Stimulated activated CD8-positive, alpha-beta memory T cell treated with anti-CD3 and anti-CD28 coated beads, Interleukin-15, amount 100 ng/mL, for 1 hour (primary cell): ENCODE data around the gene FN3KRP.

ENCODE experiments used
- DNase-seq: peaks from one replicate; pipeline ENCODE4 v3.0.0-alpha.2; 2020; ENCODE audit warnings: low read depth

The FN3KRP gene

GRCh38 chr17:82716203-82717010 lies at the start of gene FN3KRP:
Gene FN3KRP, plus strand, starts transcription at chr17:82716706. Its CDS starts 50 bp downstream, at chr17:82716756.
- peak; percentile 84 for DNase-seq

- no peak for DNase-seq
Measured at GRCh38 chr17:82666931-82667667, 49.4 kb upstream of the FN3KRP start.

GRCh38 chr17:82667668-82668000 lies 48.9 kb upstream of the FN3KRP start:
- DNase-seq, result no peak

- DNase-seq, result no peak
Measured at GRCh38 chr17:82668024-82668630, 48.4 kb upstream of the FN3KRP start.

- no peak for DNase-seq
Measured at GRCh38 chr17:82668631-82669099, 47.8 kb upstream of the FN3KRP start.

- no peak for DNase-seq
Measured at GRCh38 chr17:82670661-82671450, 45.6 kb upstream of the FN3KRP start.

- DNase-seq, result no peak
Measured at GRCh38 chr17:82674656-82675475, 41.6 kb upstream of the FN3KRP start.

GRCh38 chr17:82675476-82676245 lies 40.8 kb upstream of the FN3KRP start:
- no peak for DNase-seq

GRCh38 chr17:82677353-82677925 lies 39.1 kb upstream of the FN3KRP start:
- DNase-seq, result no peak

GRCh38 chr17:82678265-82678891 lies 38.1 kb upstream of the FN3KRP start:
- DNase-seq, result no peak

- DNase-seq, result no peak
Measured at GRCh38 chr17:82679586-82680465, 36.7 kb upstream of the FN3KRP start.

GRCh38 chr17:82681547-82681946 lies 35.0 kb upstream of the FN3KRP start:
- DNase-seq, result no peak

GRCh38 chr17:82683534-82683933 lies 33.0 kb upstream of the FN3KRP start:
- no peak for DNase-seq

GRCh38 chr17:82684228-82684841 lies 32.2 kb upstream of the FN3KRP start:
- no peak for DNase-seq

- DNase-seq, result no peak
Measured at GRCh38 chr17:82685291-82685690, 31.2 kb upstream of the FN3KRP start.

- DNase-seq, result no peak
Measured at GRCh38 chr17:82686366-82687324, 29.9 kb upstream of the FN3KRP start.

GRCh38 chr17:82687375-82687861 lies 29.1 kb upstream of the FN3KRP start:
- DNase-seq, result no peak
